KMS-11 (cell line): ENCODE results near the gene ACAD8.

ENCODE experiments used
- H2AFZ ChIP-seq: fragments of 200-600 bp; sonication (generic); 2 replicates; pipeline ENCODE4 v1.6.1; 2016; ENCODE audit warnings: antibody characterized with exemption, mixed run types, low read depth
- H3K27ac ChIP-seq: fragments of 200-600 bp; sonication (generic); 2 replicates; pipeline ENCODE4 v1.6.1; 2016; ENCODE audit warnings: mild to moderate bottlenecking, mixed run types
- H3K27me3 ChIP-seq: fragments of 200-600 bp; sonication (generic); 2 replicates; pipeline ENCODE4 v1.6.1; 2017; ENCODE audit warnings: mild to moderate bottlenecking, low read depth, mixed run types, moderate library complexity; ENCODE audit not compliant: insufficient read depth
- H3K36me3 ChIP-seq: fragments of 200-600 bp; sonication (generic); 2 replicates; pipeline ENCODE4 v1.6.1; 2017; ENCODE audit warnings: mild to moderate bottlenecking, mixed run types; ENCODE audit not compliant: insufficient read depth
- H3K4me1 ChIP-seq: fragments of 200-600 bp; sonication (generic); 2 replicates; pipeline ENCODE4 v1.6.1; 2016; ENCODE audit warnings: mild to moderate bottlenecking, low read depth, mixed run types; ENCODE audit not compliant: poor library complexity, severe bottlenecking
- H3K4me2 ChIP-seq: fragments of 200-600 bp; sonication (generic); 2 replicates; pipeline ENCODE4 v1.7.0; 2016; ENCODE audit warnings: mild to moderate bottlenecking, mixed run types
- H3K4me3 ChIP-seq: fragments of 200-600 bp; sonication (generic); IDR thresholded peaks from 2 replicates; pipeline ENCODE4 v1.6.1; 2017; ENCODE audit warnings: low read depth, low read length, mixed read lengths; ENCODE audit not compliant: insufficient read depth
- H3K79me2 ChIP-seq: fragments of 200-600 bp; sonication (generic); 2 replicates; pipeline ENCODE4 v1.6.1; 2016; ENCODE audit warnings: low read depth, mixed run types; ENCODE audit not compliant: insufficient read depth
- H3K9ac ChIP-seq: fragments of 200-600 bp; sonication (generic); 2 replicates; pipeline ENCODE4 v1.6.1; 2016; ENCODE audit warnings: mild to moderate bottlenecking, mixed run types
- H4K20me1 ChIP-seq: fragments of 200-600 bp; sonication (generic); 2 replicates; pipeline ENCODE4 v1.6.1; 2016; ENCODE audit warnings: mild to moderate bottlenecking, mixed run types; ENCODE audit not compliant: insufficient read depth
- TF ChIP-seq, protein P1 (sequence below): fragments of 200-600 bp; sonication (generic); conservative IDR thresholded peaks from 2 replicates; pipeline ENCODE4 v1.6.1; 2017; ENCODE audit warnings: low read depth, mild to moderate bottlenecking, antibody characterized with exemption, low read length, moderate library complexity, mixed read lengths

ACAD8 gene

DNA sequence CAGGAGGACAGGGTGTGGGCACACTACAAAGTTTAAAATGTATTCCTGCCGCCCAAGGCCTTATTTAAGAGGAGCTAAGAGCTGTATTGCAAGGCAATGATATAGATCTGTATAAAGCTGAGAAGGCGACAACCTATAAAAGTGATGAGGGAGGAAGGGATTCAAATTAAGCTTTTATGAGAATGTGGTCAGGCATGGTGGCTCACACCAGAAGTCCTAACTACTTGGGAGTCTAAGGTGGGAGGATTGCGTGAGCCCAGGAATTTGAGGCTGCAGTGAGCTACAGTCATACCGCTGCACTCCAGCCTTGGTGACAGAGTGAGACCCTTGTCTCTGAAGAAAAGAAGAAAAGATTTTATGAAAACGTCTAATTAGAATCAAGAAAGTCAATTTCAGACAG lies 13.1 kb downstream of the ACAD8 start:
- Histone ChIP-seq H2AFZ (no peak overlapping the region), H4K20me1 (no peaks in the 10 kb centered on the region), H3K4me3 (no peak overlapping the region), H3K9ac (no peak overlapping the region), H3K79me2 (no peaks in the 10 kb centered on the region), H3K27ac (no peak overlapping the region), H3K4me2 (no peak overlapping the region), H3K36me3 (no peaks in the 10 kb centered on the region), H3K27me3 (no peaks in the 10 kb centered on the region), H3K4me1 (peaks cover 14% of the 10 kb centered on the region)
- TF ChIP-seq, protein P1, sequence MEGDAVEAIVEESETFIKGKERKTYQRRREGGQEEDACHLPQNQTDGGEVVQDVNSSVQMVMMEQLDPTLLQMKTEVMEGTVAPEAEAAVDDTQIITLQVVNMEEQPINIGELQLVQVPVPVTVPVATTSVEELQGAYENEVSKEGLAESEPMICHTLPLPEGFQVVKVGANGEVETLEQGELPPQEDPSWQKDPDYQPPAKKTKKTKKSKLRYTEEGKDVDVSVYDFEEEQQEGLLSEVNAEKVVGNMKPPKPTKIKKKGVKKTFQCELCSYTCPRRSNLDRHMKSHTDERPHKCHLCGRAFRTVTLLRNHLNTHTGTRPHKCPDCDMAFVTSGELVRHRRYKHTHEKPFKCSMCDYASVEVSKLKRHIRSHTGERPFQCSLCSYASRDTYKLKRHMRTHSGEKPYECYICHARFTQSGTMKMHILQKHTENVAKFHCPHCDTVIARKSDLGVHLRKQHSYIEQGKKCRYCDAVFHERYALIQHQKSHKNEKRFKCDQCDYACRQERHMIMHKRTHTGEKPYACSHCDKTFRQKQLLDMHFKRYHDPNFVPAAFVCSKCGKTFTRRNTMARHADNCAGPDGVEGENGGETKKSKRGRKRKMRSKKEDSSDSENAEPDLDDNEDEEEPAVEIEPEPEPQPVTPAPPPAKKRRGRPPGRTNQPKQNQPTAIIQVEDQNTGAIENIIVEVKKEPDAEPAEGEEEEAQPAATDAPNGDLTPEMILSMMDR = no peak

DNA sequence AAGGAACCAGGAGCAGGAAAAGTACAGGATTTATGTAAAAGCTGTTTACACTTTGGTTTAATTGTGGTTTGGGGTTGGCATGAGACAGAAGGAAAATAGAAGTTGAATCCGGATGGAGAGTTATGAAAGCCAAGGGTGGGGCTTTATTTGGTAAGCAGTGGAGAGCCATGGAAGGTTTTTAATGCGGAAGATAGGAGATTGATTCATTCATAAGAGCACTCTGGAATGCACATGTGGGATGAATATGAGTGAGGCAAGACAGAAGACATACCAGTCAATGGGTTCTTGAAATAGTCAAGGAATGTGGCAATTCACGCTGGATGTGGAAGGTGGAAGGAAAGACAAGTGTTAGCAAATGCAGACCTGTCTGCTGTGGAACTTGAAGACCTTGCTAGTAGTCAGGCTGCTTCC lies 13.5 kb downstream of the ACAD8 start:
- H3K36me3 ChIP-seq = no peaks in the 10 kb centered on the region
- no peak overlapping the region for H3K27ac ChIP-seq
- H3K4me2 ChIP-seq = no peak overlapping the region
- H2AFZ ChIP-seq = no peak overlapping the region
- H3K4me1 ChIP-seq = peaks cover 14% of the 10 kb centered on the region
- H3K27me3 ChIP-seq = no peaks in the 10 kb centered on the region
- no peak overlapping the region for H3K9ac ChIP-seq
- no peaks in the 10 kb centered on the region for H4K20me1 ChIP-seq
- TF ChIP-seq, protein P1 = no peak
- H3K79me2 ChIP-seq = no peaks in the 10 kb centered on the region
- H3K4me3 ChIP-seq = no peak overlapping the region

DNA sequence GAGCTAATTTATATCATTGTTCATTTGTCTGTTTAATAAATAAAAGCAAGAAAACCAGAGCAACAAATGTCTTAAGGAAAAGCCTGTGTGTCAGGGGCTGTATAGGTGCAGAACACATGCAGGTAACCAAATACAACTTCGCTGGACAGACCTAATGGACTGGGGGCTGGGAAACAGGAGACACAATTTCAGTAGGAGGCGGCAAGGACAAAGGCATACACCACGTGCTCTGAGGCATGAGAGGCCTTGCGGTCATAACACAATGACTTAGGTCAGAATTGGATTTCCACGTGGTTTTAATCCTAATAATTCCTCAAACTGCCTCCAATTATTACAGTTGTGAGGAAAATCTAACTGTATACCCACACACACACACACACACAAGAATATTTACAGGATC lies 14.1 kb downstream of the ACAD8 start:
- no peaks in the 10 kb centered on the region for H3K79me2 ChIP-seq
- no peak overlapping the region for H3K4me3 ChIP-seq
- H3K27me3 ChIP-seq = no peaks in the 10 kb centered on the region
- peaks cover 14% of the 10 kb centered on the region for H3K4me1 ChIP-seq
- TF ChIP-seq, protein P1 = no peak
- no peaks in the 10 kb centered on the region for H4K20me1 ChIP-seq
- H3K9ac ChIP-seq = no peak overlapping the region
- H3K4me2 ChIP-seq = no peak overlapping the region
- no peak overlapping the region for H2AFZ ChIP-seq
- no peak overlapping the region for H3K27ac ChIP-seq
- no peaks in the 10 kb centered on the region for H3K36me3 ChIP-seq

DNA sequence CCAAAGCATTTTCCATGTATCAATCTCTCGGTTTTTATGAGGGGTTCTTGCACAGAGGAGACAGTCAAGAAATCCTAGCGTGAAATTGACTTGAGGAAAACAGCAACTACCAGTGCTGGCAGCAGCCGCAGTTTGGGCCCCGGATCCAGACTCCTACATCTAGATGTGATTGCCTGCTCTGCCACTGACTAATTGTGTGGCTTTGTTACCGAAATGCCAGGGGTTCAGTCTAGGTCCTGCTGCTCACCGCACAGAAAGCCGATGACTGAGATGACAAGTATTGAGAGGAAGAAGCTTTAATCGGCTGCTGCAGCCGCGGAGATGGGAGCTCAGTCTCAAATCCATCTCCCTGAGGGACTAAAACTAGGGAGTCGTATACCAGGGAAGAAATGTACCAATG lies 14.6 kb downstream of the ACAD8 start:
- H3K36me3 ChIP-seq = no peaks in the 10 kb centered on the region
- H3K4me3 ChIP-seq = no peak overlapping the region
- H3K9ac ChIP-seq = no peak overlapping the region
- H3K27me3 ChIP-seq = no peaks in the 10 kb centered on the region
- no peaks in the 10 kb centered on the region for H4K20me1 ChIP-seq
- peaks cover 14% of the 10 kb centered on the region for H3K4me1 ChIP-seq
- H3K79me2 ChIP-seq = no peaks in the 10 kb centered on the region
- H3K27ac ChIP-seq = no peak overlapping the region
- TF ChIP-seq, protein P1 = no peak
- no peak overlapping the region for H3K4me2 ChIP-seq
- no peak overlapping the region for H2AFZ ChIP-seq
